GM12873 (cell line): Measurements from ENCODE around the gene CBX2.

Experiments used
- CTCF ChIP-seq: IDR thresholded peaks from 2 replicates; pipeline ENCODE4 v1.5.1; 2012; ENCODE audit warnings: low read depth, mild to moderate bottlenecking, moderate library complexity, low read length, control low read depth; ENCODE audit not compliant: insufficient read depth; ENCODE audit errors: missing control alignments

CBX2 gene

GRCh38 chr17:79732804-79733691 is 44.9 kb upstream of the CBX2 start:
- TF ChIP-seq CTCF: no peak

- TF ChIP-seq CTCF: no peak
These were observed 44.3 kb upstream of the CBX2 start for GRCh38 chr17:79733692-79734070.

GRCh38 chr17:79735096-79735495 is 42.9 kb upstream of the CBX2 start:
- TF ChIP-seq CTCF: no peak

- TF ChIP-seq CTCF: no peak
These were observed 40.7 kb upstream of the CBX2 start for GRCh38 chr17:79737046-79737921.

- no peak for TF ChIP-seq CTCF
These were observed 39.9 kb upstream of the CBX2 start for GRCh38 chr17:79737922-79738578.

GRCh38 chr17:79738643-79739042 is 39.3 kb upstream of the CBX2 start:
- no peak for TF ChIP-seq CTCF
